Stimulated activated CD8-positive, alpha-beta memory T cell treated with anti-CD3 and anti-CD28 coated beads, Interleukin-12 subunit alpha, Interleukin-12 subunit beta, amount 100 ng/mL, for 1 hour (primary cell): ENCODE results near the gene VPREB3.
A peak's percentile ranks its signal among the peaks of the same experiment; 100 is the strongest.

Experiments used
- DNase-seq: peaks from one replicate; pipeline ENCODE4 v3.0.0-alpha.2; 2020; ENCODE audit warnings: low read depth

VPREB3 gene

DNA sequence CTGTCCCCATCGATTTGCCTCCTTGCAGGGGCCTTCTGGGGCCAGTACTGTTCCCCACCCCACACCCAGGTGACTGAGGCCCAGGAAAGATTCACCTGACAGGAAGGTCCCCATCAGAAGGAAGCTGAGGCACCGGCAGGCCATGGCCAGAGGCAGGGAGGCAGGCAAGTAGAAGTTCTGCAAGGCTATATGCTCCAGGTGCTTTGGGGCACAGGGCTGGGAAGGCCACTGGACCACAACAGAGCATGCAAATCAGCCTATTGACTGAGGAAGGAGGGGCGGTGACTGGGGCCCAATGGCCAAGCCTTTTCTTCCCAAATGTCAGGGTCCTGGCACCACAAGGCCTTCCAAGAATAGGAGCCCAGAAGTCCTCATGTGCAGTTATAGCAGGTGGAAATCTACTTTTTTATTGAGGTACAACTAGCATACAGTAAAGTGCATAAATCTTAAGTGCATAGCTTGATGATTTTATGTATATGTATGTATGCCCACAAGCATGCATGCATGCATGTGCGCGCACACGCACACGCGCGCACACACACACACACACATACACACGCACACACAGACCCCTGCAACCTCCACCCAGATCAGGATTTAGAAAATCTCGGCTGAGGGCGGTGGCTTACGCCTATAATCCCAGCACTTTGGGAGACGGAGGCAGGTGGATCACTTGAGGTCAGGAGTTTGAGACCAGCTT is at the start of gene VPREB3:
Gene VPREB3, minus strand, starts transcription at position 206 of the 700 bp plus-strand sequence. Its CDS starts 62 bp downstream, at position 144.
- DNase-seq = no peak

GRCh38 chr22:23803001-23803819 is 49.0 kb upstream of the VPREB3 start:
- DNase-seq = no peak

DNA sequence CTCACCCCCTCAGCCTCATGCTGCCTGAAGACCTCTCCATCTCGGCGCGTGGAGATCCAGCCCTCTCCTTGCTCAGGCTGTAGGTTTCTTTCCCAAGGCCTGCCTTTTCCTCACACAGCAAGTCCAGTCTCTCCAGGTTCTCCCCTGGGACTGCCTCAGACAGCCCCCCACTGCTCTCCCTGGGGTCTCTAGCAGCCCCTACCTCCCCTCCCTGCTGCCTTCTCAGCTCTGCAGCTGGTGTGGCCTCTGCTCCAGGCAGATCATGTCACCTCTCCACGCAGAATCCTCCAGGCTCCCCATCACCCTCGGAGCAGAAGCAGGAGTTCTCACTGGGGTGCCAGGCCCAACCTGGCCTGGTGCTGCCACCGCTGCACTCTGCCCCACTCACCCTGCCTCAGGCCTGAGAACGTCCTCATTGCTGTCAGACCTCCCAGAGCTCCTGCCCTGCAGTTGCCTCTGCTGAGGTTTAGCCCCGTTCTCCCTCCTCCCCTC is 47.7 kb upstream of the VPREB3 start:
- DNase-seq = no peak

GRCh38 chr22:23801238-23801821 is 47.1 kb upstream of the VPREB3 start:
- no peak for DNase-seq

DNA sequence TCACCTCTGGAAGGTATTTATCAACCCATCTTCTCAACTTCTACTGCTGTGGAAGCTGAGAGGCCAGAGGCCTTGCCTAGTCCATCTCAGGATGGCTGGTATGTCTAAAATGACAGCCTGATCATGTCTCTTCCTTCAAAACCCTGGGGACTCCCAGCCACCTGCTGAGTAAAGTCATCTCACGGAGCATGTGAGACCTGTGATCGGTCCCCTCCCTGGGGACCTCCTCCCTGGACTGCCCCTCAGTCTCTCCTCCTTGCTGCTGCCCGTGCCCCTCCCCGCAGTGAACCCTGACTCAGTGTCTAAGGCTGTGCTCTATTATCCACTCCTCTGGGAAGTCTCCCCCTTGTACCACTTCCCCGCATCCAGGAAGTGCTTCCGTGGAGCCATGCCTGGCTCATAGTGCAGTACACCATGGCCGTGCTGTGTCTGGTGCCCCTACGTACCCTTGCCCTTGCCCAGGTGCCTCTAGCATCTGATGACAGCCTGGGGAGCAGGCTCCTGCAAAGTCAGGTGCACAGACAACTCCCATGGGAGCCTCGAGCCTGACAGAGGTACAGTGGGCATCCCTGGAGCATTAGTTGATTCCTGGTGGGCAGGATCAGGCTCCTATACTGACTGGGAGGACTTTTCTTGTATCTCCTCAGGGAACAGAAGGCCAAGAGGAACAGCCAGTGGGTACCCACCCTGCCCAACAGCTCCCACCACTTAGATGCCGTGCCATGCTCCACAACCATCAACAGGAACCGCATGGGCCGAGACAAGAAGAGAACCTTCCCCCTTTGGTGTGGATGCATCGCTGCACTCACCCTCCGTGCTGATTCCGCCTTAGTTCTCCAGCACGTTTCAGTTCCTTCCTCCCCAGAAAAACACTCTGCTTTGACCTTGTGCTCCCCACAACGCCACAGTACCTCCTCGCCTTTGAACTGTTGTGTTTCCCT is 46.3 kb upstream of the VPREB3 start:
- DNase-seq = no peak

DNA sequence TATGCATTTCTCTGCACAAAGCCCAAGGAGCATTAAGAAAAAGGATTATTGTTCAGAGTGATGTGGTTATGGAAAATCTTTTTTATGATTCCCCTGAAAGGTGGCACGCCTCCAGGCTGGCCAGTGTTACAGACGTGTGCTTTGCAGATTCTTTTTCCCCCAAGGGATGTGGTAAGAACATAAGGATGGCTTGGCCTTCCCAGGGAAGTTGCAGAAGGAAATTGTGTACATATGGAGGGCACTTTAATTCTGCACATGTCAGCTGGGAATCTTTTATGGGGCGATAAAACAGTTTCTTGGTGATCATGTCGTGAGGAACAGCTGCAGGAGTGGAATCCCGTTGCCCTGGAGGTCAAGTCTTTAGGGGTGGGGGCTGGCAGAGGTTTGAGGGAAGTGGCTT is 42.2 kb upstream of the VPREB3 start:
- DNase-seq = no peak

GRCh38 chr22:23793326-23793725 is 39.1 kb upstream of the VPREB3 start:
- no peak for DNase-seq

GRCh38 chr22:23791738-23792645 is 37.8 kb upstream of the VPREB3 start:
- DNase-seq = no peak

GRCh38 chr22:23790819-23791737 is 36.9 kb upstream of the VPREB3 start:
- DNase-seq = no peak

DNA sequence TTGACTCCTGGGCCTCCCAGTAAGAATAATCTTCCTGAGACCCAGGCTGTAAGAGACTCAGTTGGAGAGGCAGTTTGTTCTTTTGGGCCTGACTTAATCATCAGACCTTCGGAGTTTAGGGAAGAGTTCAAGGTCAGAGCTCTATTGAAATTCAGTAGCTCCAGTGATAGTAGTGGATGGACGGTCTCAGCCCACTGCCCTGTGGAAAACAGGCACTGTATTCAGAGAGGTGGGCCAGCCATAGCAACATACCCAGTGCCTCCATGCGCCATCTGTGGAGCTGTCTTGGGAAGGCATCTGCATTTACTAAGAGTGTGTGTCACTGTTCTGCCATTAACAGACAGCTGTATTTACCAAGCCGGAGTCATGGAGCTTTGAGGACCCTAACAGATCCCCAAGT is 35.4 kb upstream of the VPREB3 start:
- DNase-seq = no peak

DNA sequence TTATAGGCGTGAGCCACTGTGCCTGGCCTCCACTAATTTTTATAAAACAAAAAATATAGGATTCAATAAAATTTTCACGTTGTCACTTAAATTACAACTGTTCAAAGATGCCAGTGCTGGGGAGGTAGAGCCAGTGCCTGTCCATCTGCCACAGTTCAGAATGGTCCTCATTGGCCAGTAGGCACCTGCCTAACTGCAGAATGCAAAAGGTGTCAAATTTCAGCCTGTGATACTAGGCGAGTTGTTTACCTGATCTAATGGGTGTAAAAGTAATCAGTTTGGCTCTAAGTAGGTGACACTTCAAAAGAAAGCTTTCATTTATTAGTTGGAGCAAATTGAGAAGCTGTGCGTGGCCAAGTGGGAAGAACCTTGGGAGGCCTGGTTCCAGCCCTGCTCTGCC is 34.9 kb upstream of the VPREB3 start:
- no peak for DNase-seq

- DNase-seq = no peak
Measured at GRCh38 chr22:23787910-23788309, 33.7 kb upstream of the VPREB3 start.

- DNase-seq = no peak
Measured at GRCh38 chr22:23787600-23787896, 33.3 kb upstream of the VPREB3 start.

DNA sequence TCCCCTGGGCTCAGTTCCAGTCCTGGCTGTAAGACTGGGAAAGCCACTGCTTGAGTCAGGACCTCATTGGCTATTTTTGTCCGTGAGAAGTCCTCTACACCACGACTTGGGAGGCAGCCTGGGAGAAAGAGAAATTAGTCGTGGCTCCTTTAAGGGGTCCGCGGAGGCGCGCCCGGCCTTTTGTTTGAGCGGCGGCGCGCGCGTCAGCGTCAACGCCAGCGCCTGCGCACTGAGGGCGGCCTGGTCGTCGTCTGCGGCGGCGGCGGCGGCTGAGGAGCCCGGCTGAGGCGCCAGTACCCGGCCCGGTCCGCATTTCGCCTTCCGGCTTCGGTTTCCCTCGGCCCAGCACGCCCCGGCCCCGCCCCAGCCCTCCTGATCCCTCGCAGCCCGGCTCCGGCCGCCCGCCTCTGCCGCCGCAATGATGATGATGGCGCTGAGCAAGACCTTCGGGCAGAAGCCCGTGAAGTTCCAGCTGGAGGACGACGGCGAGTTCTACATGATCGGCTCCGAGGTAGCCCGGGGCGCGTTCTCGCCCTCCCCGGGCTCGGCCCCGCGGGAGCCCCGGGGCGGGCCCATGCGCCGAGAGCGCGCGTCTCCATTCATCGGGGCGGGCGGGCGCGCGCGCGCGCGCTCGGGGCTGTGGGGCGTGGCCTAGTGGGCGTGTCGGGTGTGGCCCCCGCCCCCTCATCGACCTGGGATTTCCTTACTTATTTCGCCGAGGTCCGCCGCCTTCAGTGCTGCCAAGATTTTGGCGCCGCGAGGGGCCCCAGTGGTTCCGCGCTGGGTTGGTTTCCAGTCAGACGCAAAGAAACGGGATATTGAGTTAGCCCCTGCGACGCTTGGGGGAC is 32.8 kb upstream of the VPREB3 start, which contains the start of gene SMARCB1:
Gene SMARCB1, plus strand, starts transcription at position 215 of the 848 bp plus-strand sequence. Its CDS starts 204 bp downstream, at position 419.
- DNase-seq = peak; percentile 85

DNA sequence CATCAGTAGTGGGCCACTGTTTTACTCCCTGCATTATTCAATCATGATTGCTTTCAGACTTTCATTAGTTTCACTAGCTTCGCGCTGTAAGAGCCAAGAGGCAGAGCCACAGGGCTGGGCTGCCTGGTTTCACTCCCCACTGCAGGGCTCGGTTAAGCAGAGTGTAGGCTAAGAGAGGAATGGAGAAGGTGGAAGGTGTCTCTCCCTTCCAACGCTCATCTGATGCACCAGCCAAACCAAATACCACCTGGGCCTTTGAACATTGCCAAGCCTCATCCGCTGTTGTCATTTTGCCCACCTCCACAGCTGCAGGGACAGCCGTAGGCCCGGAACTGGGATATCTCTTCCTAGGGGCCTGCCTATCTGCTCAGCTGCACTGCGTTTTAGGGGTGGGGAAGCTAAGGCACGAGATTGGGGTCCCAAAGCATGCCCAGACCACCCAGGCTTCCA is 32.1 kb upstream of the VPREB3 start:
- no peak for DNase-seq

DNA sequence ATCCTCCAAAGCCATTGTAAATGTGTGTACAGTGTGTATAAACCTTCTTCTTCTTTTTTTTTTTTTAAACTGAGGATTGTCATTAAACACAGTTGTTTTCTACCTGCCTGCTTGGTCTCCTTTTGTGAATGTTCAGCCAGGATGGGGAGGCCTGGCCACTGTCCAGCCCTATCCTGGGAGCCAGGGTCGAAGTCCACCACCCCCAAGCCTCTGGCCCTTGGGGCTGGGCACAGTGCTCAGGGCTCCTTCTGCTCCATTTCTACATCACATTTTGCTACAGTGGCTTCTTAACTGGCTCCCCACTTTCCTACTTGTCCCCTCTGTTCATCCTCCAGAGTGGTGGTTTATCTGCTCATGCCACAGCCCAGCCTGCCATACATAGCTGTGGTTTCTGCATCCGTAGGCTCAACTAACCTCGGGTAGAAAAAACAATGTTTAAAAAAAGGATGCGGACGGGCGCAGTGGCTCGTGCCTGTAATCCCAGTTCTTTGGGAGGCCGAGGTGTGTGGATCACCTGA is 30.0 kb upstream of the VPREB3 start:
- DNase-seq = no peak

- no peak for DNase-seq
Measured at GRCh38 chr22:23783265-23784150, 29.3 kb upstream of the VPREB3 start.
